ENCODE data around the gene GPC3.
A peak's percentile ranks its signal among the peaks of the same experiment; 100 is the strongest.

GPC3 gene

GRCh38 chrX:133670383-133670782 lies 315.0 kb downstream of the GPC3 start:
- peak; percentile 28 for DNase-seq

- no peak for DNase-seq
Observed at GRCh38 chrX:133669214-133669613, 316.2 kb downstream of the GPC3 start.

GRCh38 chrX:133668225-133668931 lies 317.0 kb downstream of the GPC3 start:
- no peak for DNase-seq

DNA sequence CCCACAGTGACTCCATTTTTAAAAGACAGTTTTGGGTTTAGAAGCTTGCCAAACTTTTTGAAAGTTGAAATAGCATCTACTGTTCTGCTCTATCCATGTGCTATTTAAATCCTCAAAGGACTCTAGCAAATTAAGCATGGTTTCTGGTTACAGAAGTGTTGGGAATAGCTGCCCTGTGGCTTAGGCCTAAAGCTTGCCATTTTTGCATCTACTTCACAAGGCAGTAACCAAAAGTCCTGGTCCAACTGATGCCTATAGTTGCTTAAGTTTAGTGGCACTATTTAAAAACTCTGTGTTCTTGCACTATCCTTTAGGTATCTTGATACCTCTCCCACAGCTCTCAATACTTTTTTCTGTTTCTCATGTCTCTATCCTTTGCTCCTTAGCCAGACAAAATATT lies 319.1 kb downstream of the GPC3 start:
- no peak for DNase-seq

DNA sequence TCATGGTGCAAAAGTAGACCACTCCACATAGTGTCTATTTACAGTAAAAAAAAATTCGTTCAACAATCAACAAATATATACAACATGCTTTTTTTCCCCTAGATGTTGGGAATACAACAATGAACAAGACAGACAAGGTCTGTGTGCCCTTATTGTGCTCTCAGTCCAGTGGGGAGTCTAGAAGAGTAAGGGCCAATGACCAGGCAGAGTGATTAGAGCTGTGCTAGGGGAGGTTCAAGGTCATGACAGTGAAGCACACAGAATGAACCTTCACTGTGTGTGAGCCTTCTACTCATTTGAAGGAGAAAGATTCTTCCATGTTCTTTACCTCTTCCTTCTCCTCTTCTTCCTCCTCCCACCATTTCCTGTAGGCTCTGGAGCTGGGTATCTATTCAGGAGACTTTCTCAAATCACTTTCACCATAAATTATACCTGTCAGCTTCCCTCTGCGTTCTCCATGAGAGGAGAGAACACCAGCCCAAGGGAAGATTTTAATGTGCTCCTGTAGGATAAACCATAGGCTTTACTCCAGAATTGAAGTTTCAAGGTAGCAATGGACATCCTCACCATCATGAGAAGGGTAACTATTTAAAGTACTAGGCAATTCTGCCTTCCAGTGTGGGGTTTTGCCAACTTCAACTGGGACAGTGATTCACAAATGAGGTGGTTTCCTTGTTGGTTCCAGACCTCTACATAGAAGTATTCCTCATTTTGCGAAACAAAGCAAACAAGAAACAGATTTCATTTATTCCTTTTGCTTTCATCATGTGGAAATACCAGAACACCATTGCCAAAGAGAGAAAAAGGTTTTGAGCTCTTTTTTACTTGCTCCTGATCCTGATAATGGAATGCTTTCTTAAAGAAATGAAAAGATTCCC lies 323.2 kb downstream of the GPC3 start:
- DNase-seq: no peak

DNA sequence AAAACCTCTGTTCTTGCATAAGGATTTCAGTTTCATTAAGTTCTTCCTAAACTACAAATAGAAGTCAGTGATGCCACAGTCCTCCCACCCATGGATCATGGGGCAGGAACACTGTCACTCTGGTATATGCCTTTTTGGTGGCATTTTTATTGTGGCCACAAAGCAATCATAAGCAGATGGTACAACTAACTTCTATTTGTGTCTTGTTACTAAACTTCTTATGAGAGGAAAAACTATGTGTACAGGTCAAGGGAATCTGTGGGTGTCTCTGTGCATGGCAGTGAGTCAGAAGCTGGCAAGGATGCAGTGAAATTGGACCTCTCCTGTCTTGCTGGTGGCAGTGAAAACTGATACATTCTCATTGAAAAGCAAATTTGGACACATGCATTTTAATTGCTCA lies 325.1 kb downstream of the GPC3 start:
- DNase-seq: no peak

DNA sequence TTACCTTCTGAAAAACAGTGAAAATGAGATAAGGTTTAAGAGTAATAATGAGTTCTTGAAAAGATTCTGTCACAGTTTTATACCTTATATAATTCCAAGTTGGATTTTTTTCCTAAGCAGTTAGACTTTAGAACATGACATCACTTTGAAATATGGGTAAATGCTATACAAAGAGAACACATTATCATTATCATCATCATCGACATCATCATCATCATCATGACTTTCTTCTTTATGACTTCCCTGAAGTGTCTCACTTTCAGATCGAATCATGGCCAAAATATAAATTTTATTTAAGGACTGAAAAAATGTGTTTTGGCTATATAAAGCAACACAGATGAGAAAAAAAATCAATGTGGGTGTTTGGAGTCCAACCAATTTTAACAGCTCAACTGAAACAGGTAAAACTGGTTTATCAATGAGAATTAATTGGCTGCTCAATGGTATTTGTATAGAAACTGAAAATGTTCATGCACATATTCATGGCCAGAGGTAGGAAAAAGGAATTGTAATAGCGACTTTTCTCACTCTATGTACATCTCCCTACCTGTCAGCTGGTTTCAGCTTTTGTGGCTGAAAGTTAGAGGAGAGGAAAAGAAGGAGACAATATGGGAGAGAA lies 327.0 kb downstream of the GPC3 start:
- DNase-seq: no peak

DNA sequence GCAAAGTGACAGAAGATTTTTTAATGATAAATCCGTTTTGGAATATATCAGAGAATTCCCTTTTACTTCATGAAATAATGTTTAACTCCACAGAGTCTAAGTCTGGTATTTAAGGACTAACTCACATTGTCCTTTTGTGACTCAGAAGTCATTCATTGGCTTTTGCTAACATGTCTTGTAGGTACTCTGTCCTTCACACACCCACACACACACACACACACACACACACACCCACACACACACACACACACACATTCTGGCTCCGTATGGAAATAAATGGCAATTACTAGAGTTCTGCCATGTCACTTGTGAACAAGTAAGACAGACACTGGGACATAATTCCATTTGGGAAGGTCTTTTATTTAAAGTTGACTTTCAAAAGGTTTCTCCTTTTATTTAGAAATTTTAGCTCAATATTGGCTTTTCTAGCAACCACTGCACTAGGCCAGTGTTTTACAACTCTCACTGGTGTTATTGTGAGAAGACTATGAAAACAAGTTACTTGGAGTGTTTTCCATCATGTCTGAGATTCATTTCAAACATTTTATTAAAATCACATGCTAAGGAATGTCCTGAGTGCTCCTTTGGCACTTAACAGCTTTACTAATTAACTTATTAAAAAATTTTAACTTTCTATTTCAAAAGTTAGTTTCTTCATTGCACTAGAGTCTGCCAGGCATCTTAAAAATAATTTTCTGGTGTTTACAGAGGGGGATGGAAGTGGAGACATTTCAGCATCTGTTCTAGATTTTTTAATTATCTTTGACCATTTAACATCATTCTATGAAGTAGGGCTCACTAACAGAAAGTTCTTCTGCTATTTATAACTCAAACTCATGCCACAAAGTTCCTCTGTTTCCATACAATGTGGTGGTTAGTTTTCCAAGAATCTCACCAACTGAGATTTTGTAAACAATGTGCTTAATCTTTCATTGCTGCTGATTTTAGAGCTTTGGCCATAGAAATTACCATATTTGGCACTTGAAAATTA lies 329.8 kb downstream of the GPC3 start:
- no peak for DNase-seq

- no peak for DNase-seq
Observed at GRCh38 chrX:133654811-133655210, 330.6 kb downstream of the GPC3 start.

DNA sequence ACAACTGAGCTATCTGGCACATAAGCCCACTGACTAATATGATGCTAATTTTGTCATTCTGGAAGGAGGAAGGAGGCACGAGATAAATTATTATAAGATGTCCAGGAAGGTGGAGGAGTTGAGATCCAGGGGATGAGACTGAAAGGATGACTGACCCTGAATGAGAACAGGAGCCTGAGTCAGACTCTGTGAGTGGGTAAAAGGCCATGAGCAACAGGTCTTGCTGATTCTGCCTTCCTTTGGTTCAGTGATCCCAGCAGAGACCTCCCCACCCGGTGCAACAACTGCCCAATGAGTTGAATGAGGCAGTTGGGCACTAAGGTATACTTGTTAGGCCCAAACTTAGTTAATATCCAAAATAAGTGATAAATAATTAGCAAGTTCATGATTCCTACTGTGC lies 332.0 kb downstream of the GPC3 start:
- no peak for DNase-seq

DNA sequence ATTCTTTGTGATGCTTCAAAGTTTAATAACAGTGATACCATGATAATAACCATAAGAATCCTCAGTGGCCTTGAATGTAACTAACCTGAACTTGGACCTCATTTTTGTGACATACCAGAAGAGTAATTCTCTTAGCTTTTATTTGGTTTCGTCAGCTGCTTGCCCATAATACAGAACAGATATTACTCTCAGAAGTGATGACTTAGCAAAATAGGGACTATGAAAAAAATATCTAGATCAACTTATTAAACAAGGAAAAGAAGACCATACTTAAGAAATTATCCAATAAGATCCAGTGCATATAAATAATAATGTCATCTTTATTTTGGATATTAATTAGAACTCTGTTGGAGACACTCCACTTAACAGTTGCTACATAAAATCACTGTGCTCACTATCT lies 333.2 kb downstream of the GPC3 start:
- no peak for DNase-seq

DNA sequence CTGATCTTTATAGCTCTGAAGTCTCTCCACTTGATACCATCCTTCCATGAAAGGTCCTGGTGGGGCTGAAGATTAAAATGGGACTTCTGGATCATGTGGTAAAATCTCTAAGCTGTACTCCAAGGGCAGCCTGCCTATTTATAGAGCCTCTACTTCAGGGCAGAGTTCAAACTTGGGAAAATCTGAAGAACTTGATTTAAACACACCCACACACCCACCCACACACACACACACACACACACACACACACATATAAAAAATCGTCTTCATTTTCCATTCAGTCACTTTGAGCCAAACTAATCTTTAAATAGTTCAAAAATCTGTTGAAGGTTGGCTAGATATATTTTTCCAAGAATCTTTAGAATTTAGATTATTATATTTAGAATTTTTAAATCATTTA lies 335.2 kb downstream of the GPC3 start:
- no peak for DNase-seq

DNA sequence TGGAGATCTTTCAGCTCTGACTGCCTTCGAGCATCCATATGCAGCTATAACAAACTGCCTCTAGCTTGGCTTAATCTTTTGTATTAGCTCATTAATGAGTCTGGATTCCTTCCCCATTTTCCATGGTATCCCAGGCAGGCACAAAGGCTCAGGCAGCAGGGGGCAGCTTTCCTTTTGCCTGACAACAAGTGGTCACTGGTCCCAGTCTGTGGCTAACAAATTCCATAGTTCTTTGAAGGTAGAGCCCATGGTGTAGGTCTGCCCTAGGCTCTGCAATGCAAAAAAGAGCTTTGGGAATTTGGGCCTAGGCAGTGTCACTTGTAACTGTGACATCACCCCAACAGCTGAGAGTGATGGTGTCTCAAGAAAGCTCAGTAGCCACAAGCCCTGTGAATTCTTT lies 335.7 kb downstream of the GPC3 start:
- DNase-seq: no peak

DNA sequence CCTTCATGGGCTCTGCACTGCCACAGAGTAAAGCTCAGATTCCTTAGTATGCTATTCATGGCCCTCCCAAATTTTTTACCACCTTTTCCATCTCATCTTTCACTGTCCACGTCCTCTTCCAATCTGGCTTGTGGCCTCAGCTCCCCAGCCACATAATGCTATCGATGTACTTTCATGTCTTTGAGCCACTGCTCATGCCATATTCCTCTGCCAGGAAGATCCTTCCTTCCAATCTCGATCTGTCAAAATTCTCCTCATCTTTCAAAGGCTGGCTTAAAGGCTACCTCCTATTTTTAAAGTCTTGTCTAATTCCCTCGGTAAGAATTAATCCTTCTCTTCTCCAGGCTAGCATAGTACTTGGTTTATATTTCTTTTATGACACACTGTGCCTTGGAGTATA lies 336.8 kb downstream of the GPC3 start:
- DNase-seq: no peak

DNA sequence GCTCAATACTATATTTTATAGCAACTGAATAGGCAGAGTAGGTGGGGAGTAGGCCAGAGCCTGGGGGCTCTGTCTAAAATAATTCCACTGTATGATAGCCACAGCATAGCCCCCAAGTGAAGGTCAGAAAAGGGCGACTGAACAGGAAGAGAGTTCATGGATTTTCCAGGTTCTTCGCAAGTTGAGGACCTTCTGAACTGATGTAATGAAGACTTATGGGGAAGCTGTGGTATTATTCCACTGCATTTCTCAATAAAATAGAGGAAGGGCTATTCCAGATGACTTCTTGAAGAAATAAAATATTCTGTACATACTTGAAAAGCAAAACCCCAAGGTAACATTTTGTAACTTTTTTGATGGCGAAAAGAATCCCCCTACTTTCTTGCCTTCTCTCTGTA lies 338.7 kb downstream of the GPC3 start:
- DNase-seq: no peak

DNA sequence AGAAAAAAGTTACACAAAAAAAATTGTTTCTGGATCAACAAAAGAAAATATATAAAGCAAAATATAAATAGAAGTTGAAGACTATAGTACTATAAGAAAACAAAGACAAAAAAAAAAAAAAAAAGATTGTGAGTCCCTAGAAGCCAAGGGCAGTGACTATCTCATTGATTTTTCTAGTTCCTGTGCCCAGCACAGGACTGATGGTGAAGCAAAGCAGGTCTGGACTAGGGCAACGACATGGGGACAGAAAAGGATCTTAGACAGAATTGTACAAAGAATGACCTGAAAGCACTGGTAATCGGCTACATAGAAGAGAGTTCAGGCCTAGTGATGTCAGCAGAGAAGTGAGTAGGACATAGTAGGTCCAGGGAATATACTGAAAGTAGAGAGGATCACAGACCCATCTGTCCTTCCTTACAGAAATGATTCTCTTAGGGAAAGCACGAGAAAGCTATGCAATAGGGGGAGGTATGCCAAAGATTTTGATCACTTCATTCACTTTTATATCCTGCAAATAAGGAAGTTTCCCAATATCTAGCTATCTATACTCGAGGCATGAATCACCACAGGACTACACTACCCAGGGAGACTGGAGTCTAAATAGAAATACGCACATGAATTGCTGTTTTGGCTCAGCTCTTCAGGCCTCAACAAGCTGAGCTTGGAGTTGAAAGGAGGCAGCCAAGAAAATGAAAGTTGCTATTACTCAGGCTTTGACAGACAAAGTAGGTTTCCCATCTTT lies 339.2 kb downstream of the GPC3 start:
- DNase-seq: no peak

- DNase-seq: no peak
Observed at GRCh38 chrX:133645256-133645655, 340.1 kb downstream of the GPC3 start.

- DNase-seq: no peak
Observed at GRCh38 chrX:133640161-133641015, 345.0 kb downstream of the GPC3 start.

GRCh38 chrX:133639726-133640125 lies 345.7 kb downstream of the GPC3 start:
- DNase-seq: no peak

GRCh38 chrX:133638285-133638684 lies 347.1 kb downstream of the GPC3 start:
- no peak for DNase-seq

- no peak for DNase-seq
Observed at GRCh38 chrX:133637765-133638164, 347.6 kb downstream of the GPC3 start.
